Thyroid gland (tissue), 4 donors: Measurements from ENCODE around the gene ARIH2.

Experiments
- CTCF ChIP-seq, 6 experiments: fragments of 200-600 bp in 3 of 6; fragments of 450-650 bp in 3 of 6; sonication (generic) in 3 of 6; IDR thresholded peaks; one replicate each; pipeline ENCODE4 v1.5.1; 2016 to 2019; ENCODE audit warnings: antibody characterized with exemption in 6 of 6, mild to moderate bottlenecking in 2 of 6, inconsistent platforms in 1 of 6, moderate library complexity in 1 of 6
- POLR2A ChIP-seq, 2 donors: fragments of 450-650 bp; IDR thresholded peaks; one replicate each; pipeline ENCODE4 v1.6.1; 2017; ENCODE audit warnings: antibody characterized with exemption in 2 of 2, mild to moderate bottlenecking in 2 of 2, moderate library complexity in 1 of 2

GRCh38 chr3:48985831-48986376, 67.3 kb downstream of the ARIH2 start:
- TF ChIP-seq CTCF (IDR thresholded peaks at IDR 0.05) (no peak), POLR2A (IDR thresholded peaks at IDR 0.05) (no peak)
